Measurements from ENCODE around the gene AGAP1.

DNA sequence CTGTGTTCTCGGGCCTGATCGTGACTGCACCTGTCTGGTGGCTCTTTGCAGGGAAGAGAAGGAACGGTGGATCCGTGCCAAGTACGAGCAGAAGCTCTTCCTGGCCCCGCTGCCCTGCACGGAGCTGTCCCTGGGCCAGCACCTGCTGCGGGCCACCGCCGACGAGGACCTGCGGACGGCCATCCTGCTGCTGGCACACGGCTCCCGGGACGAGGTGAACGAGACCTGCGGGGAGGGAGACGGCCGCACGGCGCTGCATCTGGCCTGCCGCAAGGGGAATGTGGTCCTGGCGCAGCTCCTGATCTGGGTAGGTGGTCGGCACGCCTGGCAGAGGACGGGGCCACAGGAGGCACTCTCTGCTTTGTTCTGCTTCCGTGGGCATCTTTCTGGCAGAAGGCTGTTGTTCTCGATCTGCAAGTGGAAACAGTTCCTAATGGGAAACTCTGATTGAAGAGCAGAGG lies 626.3 kb downstream of the AGAP1 start:
- TF ChIP-seq, protein P1, sequence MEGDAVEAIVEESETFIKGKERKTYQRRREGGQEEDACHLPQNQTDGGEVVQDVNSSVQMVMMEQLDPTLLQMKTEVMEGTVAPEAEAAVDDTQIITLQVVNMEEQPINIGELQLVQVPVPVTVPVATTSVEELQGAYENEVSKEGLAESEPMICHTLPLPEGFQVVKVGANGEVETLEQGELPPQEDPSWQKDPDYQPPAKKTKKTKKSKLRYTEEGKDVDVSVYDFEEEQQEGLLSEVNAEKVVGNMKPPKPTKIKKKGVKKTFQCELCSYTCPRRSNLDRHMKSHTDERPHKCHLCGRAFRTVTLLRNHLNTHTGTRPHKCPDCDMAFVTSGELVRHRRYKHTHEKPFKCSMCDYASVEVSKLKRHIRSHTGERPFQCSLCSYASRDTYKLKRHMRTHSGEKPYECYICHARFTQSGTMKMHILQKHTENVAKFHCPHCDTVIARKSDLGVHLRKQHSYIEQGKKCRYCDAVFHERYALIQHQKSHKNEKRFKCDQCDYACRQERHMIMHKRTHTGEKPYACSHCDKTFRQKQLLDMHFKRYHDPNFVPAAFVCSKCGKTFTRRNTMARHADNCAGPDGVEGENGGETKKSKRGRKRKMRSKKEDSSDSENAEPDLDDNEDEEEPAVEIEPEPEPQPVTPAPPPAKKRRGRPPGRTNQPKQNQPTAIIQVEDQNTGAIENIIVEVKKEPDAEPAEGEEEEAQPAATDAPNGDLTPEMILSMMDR (IDR thresholded peaks at IDR 0.05): no peak
- no peak for TF ChIP-seq POLR2A (IDR thresholded peaks at IDR 0.05)

Data from heart left ventricle (tissue), 13 donors.